WTC11 (cell line): ENCODE results near the gene LBHD2. TPM values are rescaled to one million over a fixed set of nuclear protein-coding genes. Genes with fewer than 3 reads are reported as not detected.

Source experiments
- ATAC-seq: fragments of 200-7000 bp; cut with Tn5 transposase; 2 replicates; pipeline ENCODE4 v1.10.0; 2021; ENCODE audit warnings: mild to moderate bottlenecking, moderate library complexity
- CTCF ChIA-PET: fragments of 300-600 bp; sonication (Branson Sonifier 250); formaldehyde crosslinking; loops from one replicate; lab custom pipeline; 2021; ENCODE audit warnings: antibody characterized with exemption; lab: Charles Lee
- POLR2A ChIA-PET: fragments of 350-600 bp; sonication (Branson Sonifier 250); formaldehyde crosslinking; loops from one replicate; lab custom pipeline; 2021; ENCODE audit warnings: antibody characterized with exemption; lab: Charles Lee
- DNase-seq: peaks from one replicate; pipeline ENCODE4 v3.0.0; 2021; ENCODE audit warnings: low spot score
- H3K27ac Mint-ChIP-seq: 2 replicates; pipeline ENCODE4 v1.8.0; 2021; ENCODE audit warnings: mixed read lengths
- H3K27me3 Mint-ChIP-seq: 2 replicates; pipeline ENCODE4 v1.8.0; 2021; ENCODE audit warnings: low read depth, mild to moderate bottlenecking, moderate library complexity, mixed read lengths
- H3K36me3 Mint-ChIP-seq: 2 replicates; pipeline ENCODE4 v1.8.0; 2021; ENCODE audit warnings: mixed read lengths
- H3K4me1 Mint-ChIP-seq: 2 replicates; pipeline ENCODE4 v1.8.0; 2022; ENCODE audit warnings: mixed read lengths
- H3K4me3 Mint-ChIP-seq: 2 replicates; pipeline ENCODE4 v1.8.0; 2021; ENCODE audit warnings: mild to moderate bottlenecking, moderate library complexity, mixed read lengths
- H3K9me3 Mint-ChIP-seq: 2 replicates; pipeline ENCODE4 v1.8.0; 2021; ENCODE audit warnings: mixed read lengths
- CBFB ChIP-seq: sonication (generic); formaldehyde crosslinking; IDR thresholded peaks from 2 replicates; pipeline ENCODE4 v1.8.1; 2022; ENCODE audit warnings: mild to moderate bottlenecking, low read depth, missing genetic modification reagents
- KAT7 ChIP-seq: sonication (generic); formaldehyde crosslinking; IDR thresholded peaks from 2 replicates; pipeline ENCODE4 v1.8.1; 2023; ENCODE audit warnings: missing genetic modification reagents, mild to moderate bottlenecking, borderline replicate concordance
- RELA ChIP-seq: sonication (generic); formaldehyde crosslinking; IDR thresholded peaks from 2 replicates; pipeline ENCODE4 v1.8.1; 2022; ENCODE audit warnings: missing genetic modification reagents, mild to moderate bottlenecking, borderline replicate concordance
- SMAD3 ChIP-seq: sonication (generic); formaldehyde crosslinking; IDR thresholded peaks from 2 replicates; pipeline ENCODE4 v1.8.0; 2022; ENCODE audit warnings: missing genetic modification reagents, mild to moderate bottlenecking, borderline replicate concordance
- SMAD4 ChIP-seq: sonication (generic); formaldehyde crosslinking; IDR thresholded peaks from 2 replicates; pipeline ENCODE4 v1.8.0; 2022; ENCODE audit warnings: mild to moderate bottlenecking, missing genetic modification reagents
- USF1 ChIP-seq: sonication (generic); formaldehyde crosslinking; IDR thresholded peaks from 2 replicates; pipeline ENCODE4 v1.8.0; 2022; ENCODE audit warnings: mild to moderate bottlenecking, missing genetic modification reagents
- ZNF232 ChIP-seq: sonication (generic); formaldehyde crosslinking; IDR thresholded peaks from 2 replicates; pipeline ENCODE4 v1.8.0; 2022; ENCODE audit warnings: mild to moderate bottlenecking, missing genetic modification reagents
- ZNF512 ChIP-seq: sonication (generic); formaldehyde crosslinking; IDR thresholded peaks from 2 replicates; pipeline ENCODE4 v1.8.1; 2022; ENCODE audit warnings: missing genetic modification reagents, borderline replicate concordance
- ZSCAN18 ChIP-seq: fragments of 250-450 bp; sonication (Bioruptor Pico); IDR thresholded peaks from 2 replicates; pipeline ENCODE4 v2.1.2; 2022; ENCODE audit warnings: mild to moderate bottlenecking, moderate library complexity
- total RNA-seq: library from RNA; stranded (reverse); gene quantifications from 3 replicates; pipeline ENCODE4 v1.2.3, GENCODE V29; 2021
- TF ChIP-seq, protein P1 (sequence below): sonication (generic); formaldehyde crosslinking; IDR thresholded peaks from 2 replicates; pipeline ENCODE4 v1.8.1; 2023; ENCODE audit warnings: mild to moderate bottlenecking, missing genetic modification reagents, moderate library complexity
- TF ChIP-seq, protein P2 (sequence below): fragments of 250-450 bp; sonication (Bioruptor Pico); IDR thresholded peaks from 2 replicates; pipeline ENCODE4 v1.9.0; 2021; ENCODE audit warnings: moderate library complexity, mild to moderate bottlenecking, inconsistent platforms, borderline replicate concordance
- TF ChIP-seq, protein P3 (sequence below): sonication (generic); formaldehyde crosslinking; conservative IDR thresholded peaks from 2 replicates; pipeline ENCODE4 v1.8.1; 2022; ENCODE audit warnings: mild to moderate bottlenecking, missing genetic modification reagents
- TF ChIP-seq, protein P4 (sequence below): sonication (generic); formaldehyde crosslinking; IDR thresholded peaks from 2 replicates; pipeline ENCODE4 v1.8.1; 2023; ENCODE audit warnings: mild to moderate bottlenecking, missing genetic modification reagents
- TF ChIP-seq, protein P5 (sequence below): sonication (generic); formaldehyde crosslinking; IDR thresholded peaks from 2 replicates; pipeline ENCODE4 v1.8.1; 2022; ENCODE audit warnings: low read depth, mild to moderate bottlenecking, moderate library complexity, missing genetic modification reagents, borderline replicate concordance
- TF ChIP-seq, protein P6 (sequence below): sonication (generic); formaldehyde crosslinking; IDR thresholded peaks from 2 replicates; pipeline ENCODE4 v1.8.0; 2022; ENCODE audit warnings: mild to moderate bottlenecking, missing genetic modification reagents

Gene LBHD2
- total RNA-seq, 1 experiment from 2014 or later: not detected

- TF ChIP-seq, protein P1, sequence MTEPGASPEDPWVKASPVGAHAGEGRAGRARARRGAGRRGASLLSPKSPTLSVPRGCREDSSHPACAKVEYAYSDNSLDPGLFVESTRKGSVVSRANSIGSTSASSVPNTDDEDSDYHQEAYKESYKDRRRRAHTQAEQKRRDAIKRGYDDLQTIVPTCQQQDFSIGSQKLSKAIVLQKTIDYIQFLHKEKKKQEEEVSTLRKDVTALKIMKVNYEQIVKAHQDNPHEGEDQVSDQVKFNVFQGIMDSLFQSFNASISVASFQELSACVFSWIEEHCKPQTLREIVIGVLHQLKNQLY (CRISPR knock-in tag): peak; percentile 78; the same call in 1 of the 2 replicates
These were observed 26.4 kb upstream of the LBHD2 start, which contains the start of gene CDC42BPB (continued) for GRCh38 chr14:103057372-103058163.

GRCh38 chr14:103058164-103059055 is 25.6 kb upstream of the LBHD2 start:
- POLR2A ChIA-PET: no interaction called here

DNA sequence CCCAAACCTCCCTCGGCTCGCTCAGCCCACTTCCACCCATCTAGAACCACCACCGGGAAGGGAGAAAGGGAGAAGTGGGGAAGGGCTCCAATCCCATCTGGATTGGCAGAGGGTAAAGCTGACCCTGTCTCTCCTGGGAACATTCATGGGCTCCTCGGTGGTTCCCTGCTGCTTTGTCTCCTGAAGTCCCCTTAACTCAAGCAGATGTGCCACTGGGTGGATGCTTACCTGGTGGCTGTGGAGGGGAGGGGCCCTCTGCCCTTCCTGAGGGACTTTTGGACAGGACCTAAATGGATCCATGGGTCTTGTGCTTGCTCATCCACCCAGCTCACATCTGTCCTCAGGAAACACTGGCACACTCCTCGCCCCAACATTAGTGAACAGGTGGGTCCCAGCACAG is 24.5 kb upstream of the LBHD2 start:
- TF ChIP-seq RELA (CRISPR knock-in tag): no peak
- TF ChIP-seq, protein P2, sequence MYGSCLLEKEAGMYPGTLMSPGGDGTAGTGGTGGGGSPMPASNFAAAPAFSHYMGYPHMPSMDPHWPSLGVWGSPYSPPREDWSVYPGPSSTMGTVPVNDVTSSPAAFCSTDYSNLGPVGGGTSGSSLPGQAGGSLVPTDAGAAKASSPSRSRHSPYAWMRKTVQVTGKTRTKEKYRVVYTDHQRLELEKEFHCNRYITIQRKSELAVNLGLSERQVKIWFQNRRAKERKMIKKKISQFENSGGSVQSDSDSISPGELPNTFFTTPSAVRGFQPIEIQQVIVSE (CRISPR knock-in tag): no peak
- TF ChIP-seq, protein P3, sequence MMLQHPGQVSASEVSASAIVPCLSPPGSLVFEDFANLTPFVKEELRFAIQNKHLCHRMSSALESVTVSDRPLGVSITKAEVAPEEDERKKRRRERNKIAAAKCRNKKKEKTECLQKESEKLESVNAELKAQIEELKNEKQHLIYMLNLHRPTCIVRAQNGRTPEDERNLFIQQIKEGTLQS (CRISPR knock-in tag): no peak
- TF ChIP-seq ZSCAN18 (CRISPR knock-in tag): no peak
- TF ChIP-seq ZNF512 (CRISPR knock-in tag): no peak
- TF ChIP-seq USF1 (CRISPR knock-in tag): no peak
- TF ChIP-seq SMAD3: no peak
- TF ChIP-seq ZNF232 (CRISPR knock-in tag): no peak
- TF ChIP-seq, protein P4, sequence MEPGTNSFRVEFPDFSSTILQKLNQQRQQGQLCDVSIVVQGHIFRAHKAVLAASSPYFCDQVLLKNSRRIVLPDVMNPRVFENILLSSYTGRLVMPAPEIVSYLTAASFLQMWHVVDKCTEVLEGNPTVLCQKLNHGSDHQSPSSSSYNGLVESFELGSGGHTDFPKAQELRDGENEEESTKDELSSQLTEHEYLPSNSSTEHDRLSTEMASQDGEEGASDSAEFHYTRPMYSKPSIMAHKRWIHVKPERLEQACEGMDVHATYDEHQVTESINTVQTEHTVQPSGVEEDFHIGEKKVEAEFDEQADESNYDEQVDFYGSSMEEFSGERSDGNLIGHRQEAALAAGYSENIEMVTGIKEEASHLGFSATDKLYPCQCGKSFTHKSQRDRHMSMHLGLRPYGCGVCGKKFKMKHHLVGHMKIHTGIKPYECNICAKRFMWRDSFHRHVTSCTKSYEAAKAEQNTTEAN: no peak
- no peak for TF ChIP-seq KAT7 (CRISPR knock-in tag)
- TF ChIP-seq, protein P5, sequence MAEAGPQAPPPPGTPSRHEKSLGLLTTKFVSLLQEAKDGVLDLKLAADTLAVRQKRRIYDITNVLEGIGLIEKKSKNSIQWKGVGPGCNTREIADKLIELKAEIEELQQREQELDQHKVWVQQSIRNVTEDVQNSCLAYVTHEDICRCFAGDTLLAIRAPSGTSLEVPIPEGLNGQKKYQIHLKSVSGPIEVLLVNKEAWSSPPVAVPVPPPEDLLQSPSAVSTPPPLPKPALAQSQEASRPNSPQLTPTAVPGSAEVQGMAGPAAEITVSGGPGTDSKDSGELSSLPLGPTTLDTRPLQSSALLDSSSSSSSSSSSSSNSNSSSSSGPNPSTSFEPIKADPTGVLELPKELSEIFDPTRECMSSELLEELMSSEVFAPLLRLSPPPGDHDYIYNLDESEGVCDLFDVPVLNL (CRISPR knock-in tag): no peak
- TF ChIP-seq, protein P1 (CRISPR knock-in tag): no peak
- CTCF ChIA-PET: interaction anchor here (3.3 kb wide), 1 partner anchor 46 kb away, joined by 17 read pairs; no protein-coding TSS in a partner anchor
- peaks cover 27% of the 10 kb centered on the region for H3K4me1 Mint-ChIP-seq
- no peak overlapping the region for H3K27ac Mint-ChIP-seq
- POLR2A ChIA-PET: no interaction called here
- no peaks in the 10 kb centered on the region; the same call in 1 of the 2 replicates for H3K27me3 Mint-ChIP-seq
- ATAC-seq (no peak), DNase-seq (no peak)
- no peaks in the 10 kb centered on the region for H3K9me3 Mint-ChIP-seq
- H3K4me3 Mint-ChIP-seq: peak overlapping the region; percentile 84; the same call in 1 of the 2 replicates
- H3K36me3 Mint-ChIP-seq: no peaks in the 10 kb centered on the region

More at GRCh38 chr14:103058164-103059055, 25.6 kb upstream of the LBHD2 start:
- Mint-ChIP-seq H3K4me1 (peaks cover 27% of the 10 kb centered on the region), H3K9me3 (no peaks in the 10 kb centered on the region), H3K27me3 (no peaks in the 10 kb centered on the region; the same call in 1 of the 2 replicates), H3K27ac (no peak overlapping the region)
- peak; percentile 4 for ATAC-seq
- CTCF ChIA-PET: interaction anchor here (0.7 to 3.3 kb wide), 5 partner anchors 16 to 47 kb away, joined by 3 to 17 read pairs (median 4); no protein-coding TSS in a partner anchor
- DNase-seq: no peak
- 0 out of 2 replicates have a peak, but pooled peaks have one; percentile 38 for TF ChIP-seq CBFB
- TF ChIP-seq SMAD4 (CRISPR knock-in tag): no peak
- TF ChIP-seq, protein P1 (CRISPR knock-in tag): peak; percentile 7; the same call in 1 of the 2 replicates
- TF ChIP-seq, protein P6, sequence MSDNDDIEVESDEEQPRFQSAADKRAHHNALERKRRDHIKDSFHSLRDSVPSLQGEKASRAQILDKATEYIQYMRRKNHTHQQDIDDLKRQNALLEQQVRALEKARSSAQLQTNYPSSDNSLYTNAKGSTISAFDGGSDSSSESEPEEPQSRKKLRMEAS (CRISPR knock-in tag): peak; percentile 43; the same call in 1 of the 2 replicates
- TF ChIP-seq, all 79 proteins: peak for 3
- Mint-ChIP-seq H3K4me3 (peak overlapping the region; percentile 84), H3K36me3 (no peaks in the 10 kb centered on the region)
